Stomach (tissue), 9 donors: ENCODE measurements around the gene TCF12. TPM values are rescaled to one million over a fixed set of nuclear protein-coding genes. Genes with fewer than 3 reads are reported as not detected.

Source experiments
- DNase-seq, 2 donors: peaks; one replicate each; pipeline versions ENCODE4 v3.0.0 to v3.0.0-alpha.2; 2013 to 2019
- H3K27ac ChIP-seq, 5 donors: fragments of 200-600 bp in 4 of 5; sonication (generic) in 4 of 5; one replicate each; pipeline ENCODE4 v1.5.1; 2013 to 2019; ENCODE audit warnings: mild to moderate bottlenecking in 1 of 5, moderate library complexity in 1 of 5
- H3K27me3 ChIP-seq, 3 donors: fragments of 200-600 bp; sonication (generic); one replicate each; pipeline ENCODE4 v1.5.1; 2017 to 2019; ENCODE audit warnings: mixed run types in 1 of 3
- H3K36me3 ChIP-seq, 4 donors: fragments of 200-600 bp; sonication (generic); 1 replicate in 3 of 4; 2 replicates in 1 of 4; pipeline ENCODE4 v1.5.1; 2016 to 2019
- H3K4me1 ChIP-seq, 4 donors: fragments of 200-600 bp; sonication (generic); one replicate each; pipeline ENCODE4 v1.5.1; 2016 to 2019
- H3K4me3 ChIP-seq, 4 donors: fragments of 200-600 bp; sonication (generic) in 3 of 4; one replicate each; pipeline ENCODE4 v1.5.1; 2016 to 2019; ENCODE audit warnings: mild to moderate bottlenecking in 1 of 4
- H3K9me3 ChIP-seq, 4 donors: fragments of 200-600 bp; sonication (generic); one replicate each; pipeline ENCODE4 v1.5.1; 2016 to 2019
- CTCF ChIP-seq, 7 experiments: fragments of 450-650 bp in 4 of 7; fragments of 200-600 bp in 3 of 7; sonication (generic) in 3 of 7; IDR thresholded peaks; one replicate each; pipeline ENCODE4 v1.5.1; 2016 to 2019; ENCODE audit warnings: antibody characterized with exemption in 7 of 7, control low read depth in 2 of 7, mild to moderate bottlenecking in 1 of 7
- EP300 ChIP-seq: sonication (generic); formaldehyde crosslinking; IDR thresholded peaks from one replicate; pipeline ENCODE4 v1.6.1; 2017; ENCODE audit warnings: antibody characterized with exemption
- POLR2A ChIP-seq, 4 donors: fragments of 450-650 bp; IDR thresholded peaks; one replicate each; pipeline ENCODE4 v1.6.1; 2016; ENCODE audit warnings: antibody characterized with exemption in 4 of 4, control low read depth in 2 of 4, mild to moderate bottlenecking in 1 of 4, moderate library complexity in 1 of 4
- POLR2AphosphoS5 ChIP-seq, 3 donors: sonication (generic); formaldehyde crosslinking; IDR thresholded peaks; one replicate each; pipeline ENCODE4 v1.6.1; 2016; ENCODE audit warnings: antibody characterized with exemption in 3 of 3
- WGBS, 5 donors: extraction: QIAGEN DNeasy Blood & Tissue Kit in 3 of 5; methylation state at CpG; one replicate each; pipeline versions ENCODE4 v1.1.5 to v1.1.7; 2013 to 2018; 5-methylcytosine and 5-hydroxymethylcytosine counted together
- intact Hi-C: fragments of 100-400 bp; cut with DNase I; formaldehyde crosslinking; loops from one replicate; pipeline ENCODE4 v1.15.1; 2023; ENCODE audit warnings: low total_unique reads
- polyA plus RNA-seq, 3 donors: library from polyadenylated mRNA; stranded (reverse); fragments of 200-250 nt; gene quantifications; one replicate each; pipeline ENCODE4 v1.2.3, GENCODE V29; 2013
- total RNA-seq, 5 donors: library from RNA; depleted of rRNA; stranded (reverse); fragments of >200 nt; gene quantifications; one replicate each; pipeline versions ENCODE4 v1.1.0 to v1.2.3, GENCODE V29; 2014 to 2016
- donor health status: healthy with polysubstance abuse.
- donor health status: Bipolar disorder and iron deficiency.
- donor health status: healthy.

Gene TCF12
- total and polyA plus RNA-seq, 8 donors: 11.2 to 462 (median 130) TPM

GRCh38 chr15:57190208-57190607 is 271.8 kb downstream of the TCF12 start:
- peaks cover 7 to 34% (median 32%) of the 10 kb centered on the region in 4 donors for H3K36me3 ChIP-seq
- H3K4me1 ChIP-seq: peaks cover 0 to 1% (median under 1%) of the 10 kb centered on the region in 4 donors
- DNase-seq: no peak
- H3K9me3 ChIP-seq: no peaks in the 10 kb centered on the region
- intact Hi-C loops: no loop called here
- TF ChIP-seq POLR2AphosphoS5 (IDR thresholded peaks at IDR 0.05): no peak
- no peak for TF ChIP-seq EP300
- no peak for TF ChIP-seq POLR2A (IDR thresholded peaks at IDR 0.05)
- TF ChIP-seq CTCF (IDR thresholded peaks at IDR 0.05): no peak
- no peak overlapping the region for H3K4me3 ChIP-seq
- no peak overlapping the region for H3K27ac ChIP-seq
- 85 to 98% (median 95%) methylated on average over 1 of the region's 1 CpG for WGBS, 5 donors
- no peaks in the 10 kb centered on the region for H3K27me3 ChIP-seq

DNA sequence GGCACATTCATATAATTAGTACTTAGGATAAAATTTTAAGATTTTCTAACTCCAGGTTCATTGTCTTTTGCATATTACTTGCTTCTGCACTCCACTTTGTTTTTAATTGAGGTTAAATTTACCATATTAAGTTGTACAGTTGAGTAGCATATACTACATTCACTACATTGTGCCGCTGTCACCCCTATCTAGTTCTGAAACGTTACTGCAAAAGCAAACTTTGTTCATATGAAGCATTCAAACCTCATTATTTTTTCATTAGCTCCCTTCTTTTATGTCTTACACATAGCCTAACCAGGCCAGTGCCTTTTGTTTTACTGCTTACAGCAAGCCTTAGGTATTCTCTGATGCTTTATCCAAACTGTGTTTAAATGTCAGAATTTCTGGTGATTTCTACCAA is 274.7 kb downstream of the TCF12 start:
- Histone ChIP-seq H3K27ac (no peak overlapping the region), H3K27me3 (no peaks in the 10 kb centered on the region), H3K36me3 (peaks cover 7 to 34% (median 33%) of the 10 kb centered on the region in 4 donors), H3K4me3 (no peak overlapping the region), H3K4me1 (peaks cover 0 to 7% (median 3%) of the 10 kb centered on the region in 4 donors), H3K9me3 (no peaks in the 10 kb centered on the region)
- intact Hi-C loops: no loop called here
- 66 to 73% (median 70%) methylated on average over 2 of the region's 2 CpGs for WGBS, 5 donors
- DNase-seq: no peak
- no peak for TF ChIP-seq EP300
- TF ChIP-seq POLR2A (IDR thresholded peaks at IDR 0.05): no peak
- no peak for TF ChIP-seq POLR2AphosphoS5 (IDR thresholded peaks at IDR 0.05)
- no peak for TF ChIP-seq CTCF (IDR thresholded peaks at IDR 0.05)

GRCh38 chr15:57195326-57195725 is 276.9 kb downstream of the TCF12 start:
- Histone ChIP-seq H3K4me3 (no peak overlapping the region), H3K27ac (no peak overlapping the region), H3K9me3 (no peaks in the 10 kb centered on the region), H3K36me3 (peaks cover 7 to 34% (median 33%) of the 10 kb centered on the region in 4 donors), H3K4me1 (peaks cover 3 to 23% (median 14%) of the 10 kb centered on the region in 4 donors), H3K27me3 (no peaks in the 10 kb centered on the region)
- intact Hi-C loops: no loop called here
- TF ChIP-seq POLR2A (IDR thresholded peaks at IDR 0.05): no peak
- no peak for TF ChIP-seq CTCF (IDR thresholded peaks at IDR 0.05)
- TF ChIP-seq EP300: no peak
- no peak for TF ChIP-seq POLR2AphosphoS5 (IDR thresholded peaks at IDR 0.05)
- 31 to 62% (median 48%) methylated on average over 1 of the region's 1 CpG for WGBS, 5 donors
- no peak for DNase-seq

- no peaks in the 10 kb centered on the region for H3K27me3 ChIP-seq
- WGBS, 5 donors: 88 to 100% (median 94%) methylated on average over 1 of the region's 1 CpG
- H3K27ac ChIP-seq: no peak overlapping the region
- H3K4me1 ChIP-seq: peaks cover 3 to 26% (median 14%) of the 10 kb centered on the region in 4 donors
- intact Hi-C loops: no loop called here
- peaks cover 7 to 33% (median 31%) of the 10 kb centered on the region in 4 donors for H3K36me3 ChIP-seq
- no peaks in the 10 kb centered on the region for H3K9me3 ChIP-seq
- TF ChIP-seq POLR2A (IDR thresholded peaks at IDR 0.05) (no peak), CTCF (IDR thresholded peaks at IDR 0.05) (no peak), POLR2AphosphoS5 (IDR thresholded peaks at IDR 0.05) (no peak), EP300 (no peak)
- DNase-seq: no peak
- H3K4me3 ChIP-seq: no peak overlapping the region
Observed at GRCh38 chr15:57196865-57197264, 278.4 kb downstream of the TCF12 start.
